ENCODE results near the gene MANEAL. TPM values are rescaled to one million over a fixed set of nuclear protein-coding genes. Genes with fewer than 3 reads are reported as not detected.

Gene MANEAL
- total and polyA plus RNA-seq, 2 of the 4 experiments (the other 2 are of a cell fraction), result 0.54 to 0.55 TPM

DNA sequence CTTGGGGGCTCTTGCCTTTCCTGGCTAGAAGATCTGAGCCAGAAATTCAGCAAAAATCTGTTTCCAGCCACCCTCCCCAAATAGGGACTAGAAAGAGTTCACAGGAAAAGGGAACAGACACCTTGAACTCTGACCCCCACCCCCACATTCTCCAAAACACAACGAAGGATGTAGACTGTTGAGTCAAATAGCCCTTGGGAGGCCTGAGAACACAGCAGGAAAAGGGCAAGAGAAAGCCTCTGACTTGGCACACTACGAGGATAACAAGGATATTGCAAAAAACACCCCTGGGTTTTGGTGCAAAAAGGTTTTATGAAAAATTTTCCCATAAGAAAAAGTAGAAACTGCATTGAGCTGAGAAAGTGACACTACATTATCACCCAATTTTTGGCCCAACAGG is 16.3 kb downstream of the MANEAL start:
- no peaks in the 10 kb centered on the region for H3K27me3 ChIP-seq (ENCODE audit: control insufficient read depth, insufficient read depth, low read length)
- no CpG with 5 or more reads among the region's 2 CpGs for WGBS, 2 experiments (ENCODE audit: extremely low coverage in 2 of 2, insufficient read length in 1 of 2)
- TF ChIP-seq, protein P1, sequence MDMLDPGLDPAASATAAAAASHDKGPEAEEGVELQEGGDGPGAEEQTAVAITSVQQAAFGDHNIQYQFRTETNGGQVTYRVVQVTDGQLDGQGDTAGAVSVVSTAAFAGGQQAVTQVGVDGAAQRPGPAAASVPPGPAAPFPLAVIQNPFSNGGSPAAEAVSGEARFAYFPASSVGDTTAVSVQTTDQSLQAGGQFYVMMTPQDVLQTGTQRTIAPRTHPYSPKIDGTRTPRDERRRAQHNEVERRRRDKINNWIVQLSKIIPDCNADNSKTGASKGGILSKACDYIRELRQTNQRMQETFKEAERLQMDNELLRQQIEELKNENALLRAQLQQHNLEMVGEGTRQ (IDR thresholded peaks at IDR 0.05; ENCODE audit: low read depth, low read length), result no peak
- TF ChIP-seq, protein P2, sequence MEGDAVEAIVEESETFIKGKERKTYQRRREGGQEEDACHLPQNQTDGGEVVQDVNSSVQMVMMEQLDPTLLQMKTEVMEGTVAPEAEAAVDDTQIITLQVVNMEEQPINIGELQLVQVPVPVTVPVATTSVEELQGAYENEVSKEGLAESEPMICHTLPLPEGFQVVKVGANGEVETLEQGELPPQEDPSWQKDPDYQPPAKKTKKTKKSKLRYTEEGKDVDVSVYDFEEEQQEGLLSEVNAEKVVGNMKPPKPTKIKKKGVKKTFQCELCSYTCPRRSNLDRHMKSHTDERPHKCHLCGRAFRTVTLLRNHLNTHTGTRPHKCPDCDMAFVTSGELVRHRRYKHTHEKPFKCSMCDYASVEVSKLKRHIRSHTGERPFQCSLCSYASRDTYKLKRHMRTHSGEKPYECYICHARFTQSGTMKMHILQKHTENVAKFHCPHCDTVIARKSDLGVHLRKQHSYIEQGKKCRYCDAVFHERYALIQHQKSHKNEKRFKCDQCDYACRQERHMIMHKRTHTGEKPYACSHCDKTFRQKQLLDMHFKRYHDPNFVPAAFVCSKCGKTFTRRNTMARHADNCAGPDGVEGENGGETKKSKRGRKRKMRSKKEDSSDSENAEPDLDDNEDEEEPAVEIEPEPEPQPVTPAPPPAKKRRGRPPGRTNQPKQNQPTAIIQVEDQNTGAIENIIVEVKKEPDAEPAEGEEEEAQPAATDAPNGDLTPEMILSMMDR (conservative IDR thresholded peaks at IDR 0.05; ENCODE audit: low read depth, low read length), result no peak
- TF ChIP-seq CEBPB (IDR thresholded peaks at IDR 0.05; ENCODE audit: low read depth, low read length), result no peak
- no peak for TF ChIP-seq MXI1 (IDR thresholded peaks at IDR 0.05; ENCODE audit: borderline replicate concordance, low read depth, low read length)
- TF ChIP-seq NFE2L2 (IDR thresholded peaks at IDR 0.05; ENCODE audit: low read depth, low read length), result no peak
- TF ChIP-seq RFX5 (IDR thresholded peaks at IDR 0.05; ENCODE audit: low read depth, low read length), result no peak
- no peak for TF ChIP-seq MAFK (IDR thresholded peaks at IDR 0.05; ENCODE audit: low read depth, low read length)
- TF ChIP-seq, protein P3, sequence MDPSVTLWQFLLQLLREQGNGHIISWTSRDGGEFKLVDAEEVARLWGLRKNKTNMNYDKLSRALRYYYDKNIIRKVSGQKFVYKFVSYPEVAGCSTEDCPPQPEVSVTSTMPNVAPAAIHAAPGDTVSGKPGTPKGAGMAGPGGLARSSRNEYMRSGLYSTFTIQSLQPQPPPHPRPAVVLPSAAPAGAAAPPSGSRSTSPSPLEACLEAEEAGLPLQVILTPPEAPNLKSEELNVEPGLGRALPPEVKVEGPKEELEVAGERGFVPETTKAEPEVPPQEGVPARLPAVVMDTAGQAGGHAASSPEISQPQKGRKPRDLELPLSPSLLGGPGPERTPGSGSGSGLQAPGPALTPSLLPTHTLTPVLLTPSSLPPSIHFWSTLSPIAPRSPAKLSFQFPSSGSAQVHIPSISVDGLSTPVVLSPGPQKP (IDR thresholded peaks at IDR 0.05; ENCODE audit: borderline replicate concordance, low read depth, low read length), result no peak
- no peak for TF ChIP-seq CHD1 (IDR thresholded peaks at IDR 0.05; ENCODE audit: low read depth, low read length)
- no peak for TF ChIP-seq POLR2A (IDR thresholded peaks at IDR 0.05; ENCODE audit: low read depth, low read length)
- TF ChIP-seq FOS (IDR thresholded peaks at IDR 0.05; ENCODE audit: low read depth, low read length), result no peak
- no peak for TF ChIP-seq BHLHE40 (IDR thresholded peaks at IDR 0.05; ENCODE audit: low read depth, low read length)
- no peak for TF ChIP-seq RAD21 (IDR thresholded peaks at IDR 0.05; ENCODE audit: low read length)
- H3K9me3 ChIP-seq (ENCODE audit: control insufficient read depth, insufficient read depth, low read length), result no peaks in the 10 kb centered on the region
- no peak overlapping the region for H3K23ac ChIP-seq (ENCODE audit: low read depth, low read length)
- H3K18ac ChIP-seq (ENCODE audit: low read depth, low read length), result no peak overlapping the region
- in situ Hi-C loops (cut with MboI; ENCODE audit: low sequenced_read_pairs) (no loop called here), dilution Hi-C loops (cut with HindIII; ENCODE audit: low sequenced_read_pairs, unreplicated experiment) (no loop called here), intact Hi-C loops (cut with micrococcal nuclease) (loop anchor here (2.0 to 10.0 kb wide), 2 partner anchors 117 to 205 kb away; partner anchors contain the start of gene CDCA8)
- no peak overlapping the region for H3K9ac ChIP-seq (ENCODE audit: low read depth, low read length)
- H2BK5ac ChIP-seq (ENCODE audit: low read depth, low read length, poor library complexity, severe bottlenecking), result no peak overlapping the region
- no peak overlapping the region for H3K14ac ChIP-seq (replicated peaks; ENCODE audit: low read depth, low read length)
- no peak overlapping the region for H4K8ac ChIP-seq (ENCODE audit: low read depth in 2 of 2, low read length in 2 of 2)
- no peak overlapping the region for H4K91ac ChIP-seq (ENCODE audit: insufficient read depth, low read depth, low read length)
- H3K4me2 ChIP-seq (ENCODE audit: low read depth, low read length), result no peak overlapping the region
- no peak overlapping the region for H2BK15ac ChIP-seq (ENCODE audit: low read depth, low read length)
- H2AFZ ChIP-seq (replicated peaks; ENCODE audit: low read length, poor library complexity), result no peak overlapping the region
- H2BK20ac ChIP-seq (ENCODE audit: low read depth, low read length), result no peak overlapping the region
- no peak overlapping the region for H3K4ac ChIP-seq (ENCODE audit: low read depth, low read length)
- CTCF ChIA-PET, result no interaction called here
- no peak overlapping the region for H4K5ac ChIP-seq (ENCODE audit: low read depth, low read length)
- BruUV-seq (replicated peaks), result no TSS peak
- no peak overlapping the region for H2AK9ac ChIP-seq (replicated peaks; ENCODE audit: low read depth, low read length, poor library complexity)
- H3K79me1 ChIP-seq (ENCODE audit: low read depth in 1 of 2, low read length in 2 of 2), result peaks cover 42 to 61% of the 10 kb centered on the region in 2 experiments
- H3K36me3 ChIP-seq (ENCODE audit: control insufficient read depth, insufficient read depth, low read length), result peaks cover 18% of the 10 kb centered on the region
- peaks cover 7% of the 10 kb centered on the region; the same call in 1 of the 2 replicates for H3K9me1 ChIP-seq (ENCODE audit: insufficient read depth, low read length)
- POLR2A ChIA-PET (ENCODE audit: unreplicated experiment), result no interaction called here
- H3K4me1 ChIP-seq (ENCODE audit: control insufficient read depth, insufficient read depth, low read length), result peaks cover 7% of the 10 kb centered on the region; the same call in 1 of the 2 replicates
- peaks cover 19% of the 10 kb centered on the region for H4K20me1 ChIP-seq (ENCODE audit: insufficient read depth, low read length)
- H3K56ac ChIP-seq (ENCODE audit: extremely low read depth, insufficient read depth, low read length), result no peak overlapping the region
- H3K4me3 ChIP-seq (ENCODE audit: insufficient read depth, low read depth, low read length), result no peak overlapping the region
- H3K27ac ChIP-seq (ENCODE audit: insufficient read depth, low read length), result no peak overlapping the region
- no peak for DNase-seq
- no peak overlapping the region for H2AK5ac ChIP-seq (ENCODE audit: low read depth, low read length)
- H2BK120ac ChIP-seq (ENCODE audit: low read depth, low read length), result no peak overlapping the region
- ATAC-seq (ENCODE audit: low read depth), result no peak
